HEK293 (cell line): ENCODE measurements around the gene SNX5.

Source experiments
- CTCF ChIP-seq: fragments of 450-650 bp; formaldehyde crosslinking; IDR thresholded peaks from 2 replicates; pipeline ENCODE4 v1.5.1; 2016; ENCODE audit warnings: missing biosample characterization, missing genetic modification characterization
- HIC1 ChIP-seq: fragments of 450-650 bp; formaldehyde crosslinking; IDR thresholded peaks from 2 replicates; pipeline ENCODE4 v1.5.1; 2016; ENCODE audit warnings: missing biosample characterization, missing genetic modification characterization
- OVOL3 ChIP-seq: fragments of 450-650 bp; formaldehyde crosslinking; IDR thresholded peaks from 2 replicates; pipeline ENCODE4 v1.5.1; 2016; ENCODE audit warnings: missing biosample characterization, missing genetic modification characterization
- SCRT1 ChIP-seq: fragments of 450-650 bp; formaldehyde crosslinking; IDR thresholded peaks from 2 replicates; pipeline ENCODE4 v1.5.1; 2016; ENCODE audit warnings: missing biosample characterization, missing genetic modification characterization, borderline replicate concordance
- SP3 ChIP-seq: fragments of 450-650 bp; formaldehyde crosslinking; IDR thresholded peaks from 2 replicates; pipeline ENCODE4 v1.5.1; 2016; ENCODE audit warnings: missing biosample characterization, missing genetic modification characterization
- ZNF148 ChIP-seq: fragments of 450-650 bp; formaldehyde crosslinking; IDR thresholded peaks from 2 replicates; pipeline ENCODE4 v1.5.0; 2017; ENCODE audit warnings: missing biosample characterization, missing genetic modification characterization, borderline replicate concordance
- ZNF157 ChIP-seq: fragments of 450-650 bp; formaldehyde crosslinking; IDR thresholded peaks from 2 replicates; pipeline ENCODE4 v1.5.1; 2016; ENCODE audit warnings: missing biosample characterization, missing genetic modification characterization
- ZNF558 ChIP-seq: fragments of 450-650 bp; formaldehyde crosslinking; IDR thresholded peaks from 2 replicates; pipeline ENCODE4 v1.5.1; 2016; ENCODE audit warnings: missing biosample characterization, missing genetic modification characterization
- ZNF654 ChIP-seq: fragments of 450-650 bp; formaldehyde crosslinking; IDR thresholded peaks from 2 replicates; pipeline ENCODE4 v1.5.1; 2016; ENCODE audit warnings: low read depth, missing biosample characterization, missing genetic modification characterization
- ZNF837 ChIP-seq: fragments of 450-650 bp; formaldehyde crosslinking; IDR thresholded peaks from 2 replicates; pipeline ENCODE4 v1.5.1; 2016; ENCODE audit warnings: missing biosample characterization, missing genetic modification characterization

GRCh38 chr20:17967521-17968365 lies 851 bp downstream of the SNX5 start:
- TF ChIP-seq ZNF558 (tag by site-specific recombination) (no peak), CTCF (tag by site-specific recombination) (no peak), SCRT1 (no peak), OVOL3 (no peak), ZNF654 (no peak), SP3 (tag by site-specific recombination) (no peak), ZNF148 (tag by site-specific recombination) (no peak), ZNF157 (tag by site-specific recombination) (no peak), ZNF837 (no peak), HIC1 (no peak)
